NB4 (cell line): ENCODE data around the gene DNAH7.
A peak's percentile ranks its signal among the peaks of the same experiment; 100 is the strongest.

Source experiments
- CTCF ChIP-seq: IDR thresholded peaks from one replicate; pipeline ENCODE4 v1.5.1; 2012; ENCODE audit warnings: low read depth, low read length
- MAX ChIP-seq: IDR thresholded peaks from 2 replicates; pipeline ENCODE4 v1.6.1; 2011; ENCODE audit warnings: low read depth, low read length
- POLR2A ChIP-seq: IDR thresholded peaks from 2 replicates; pipeline ENCODE4 v1.6.1; 2011; ENCODE audit warnings: mild to moderate bottlenecking; ENCODE audit not compliant: insufficient read length; ENCODE audit errors: extremely low read depth

- TF ChIP-seq CTCF (peak; percentile 46), POLR2A (no peak), MAX (no peak)
Measured at GRCh38 chr2:196066291-196067087, 2.1 kb downstream of the DNAH7 start.
